GM12892 (cell line): ENCODE results near the gene SPATA33.
"Not testable (repeated sequence)": the region's sequence is repeated elsewhere in the genome, so short reads cannot be mapped to it uniquely, and the experiment has no call there.

Source experiments
- POLR2A ChIP-seq: IDR thresholded peaks from 2 replicates; pipeline ENCODE4 v1.6.1; 2011; ENCODE audit warnings: low read depth, low read length, control low read depth
- POLR2AphosphoS5 ChIP-seq: IDR thresholded peaks from 2 replicates; pipeline ENCODE4 v1.6.1; 2011; ENCODE audit warnings: low read depth, low read length, control low read depth
- TAF1 ChIP-seq: IDR thresholded peaks from 2 replicates; pipeline ENCODE4 v1.6.1; 2011; ENCODE audit warnings: low read depth, mild to moderate bottlenecking, control low read depth, low read length, borderline replicate concordance

DNA sequence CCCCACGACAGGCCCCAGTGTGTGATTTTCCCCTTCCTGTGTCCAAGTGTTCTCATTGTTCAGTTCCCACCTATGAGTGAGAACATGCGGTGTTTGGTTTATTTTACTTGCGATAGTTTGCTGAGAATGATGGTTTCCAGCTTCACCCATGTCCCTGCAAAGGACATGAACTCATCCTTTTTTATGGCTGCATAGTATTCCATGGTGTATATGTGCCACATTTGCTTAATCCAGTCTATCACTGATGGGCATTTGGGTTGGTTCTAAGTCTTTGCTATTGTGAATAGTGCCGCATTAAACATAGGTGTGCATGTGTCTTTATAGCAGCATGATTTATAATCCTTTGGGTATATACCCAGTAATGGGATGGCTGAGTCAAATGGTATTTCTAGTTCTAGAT lies 13.9 kb downstream of the SPATA33 start:
- TF ChIP-seq POLR2AphosphoS5, POLR2A, TAF1: not testable (repeated sequence)
